ENCODE data around the gene PRCC.

The PRCC gene

DNA sequence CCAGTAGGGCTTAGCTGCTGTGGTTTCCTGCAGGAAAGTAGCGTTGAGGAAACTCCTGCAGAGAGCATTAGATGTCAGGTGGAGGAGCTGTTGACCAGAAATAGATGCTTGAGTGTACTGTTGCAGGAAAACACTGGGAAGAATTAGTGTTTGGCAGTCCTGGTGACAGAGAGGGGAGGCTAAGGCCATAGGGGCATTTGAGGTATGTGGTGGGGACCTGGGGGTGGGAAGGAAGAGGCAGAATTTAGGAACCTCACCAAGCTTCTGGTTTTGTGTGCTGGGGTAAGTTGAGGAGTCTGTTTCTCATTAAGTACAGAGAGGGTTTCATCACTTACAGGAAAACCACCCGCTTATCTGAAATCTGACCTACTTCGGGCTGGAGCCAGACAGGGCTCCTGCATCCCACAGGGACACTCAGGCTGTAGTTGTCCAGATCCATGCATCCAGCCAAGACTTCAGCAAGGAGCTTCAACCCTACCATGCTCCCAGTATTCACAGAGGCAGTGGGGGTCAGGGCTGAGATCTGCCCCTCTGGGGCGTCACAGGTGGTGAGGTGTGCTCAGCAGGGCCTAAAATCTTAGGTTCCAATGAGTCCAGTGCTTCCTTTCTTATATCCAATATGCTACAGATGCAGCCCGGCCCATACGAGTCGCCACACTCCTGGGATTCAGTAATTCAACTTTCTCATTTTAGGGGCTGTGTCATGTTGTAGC, 34.2 kb downstream of the PRCC start:
- no peak for DNase-seq

DNA sequence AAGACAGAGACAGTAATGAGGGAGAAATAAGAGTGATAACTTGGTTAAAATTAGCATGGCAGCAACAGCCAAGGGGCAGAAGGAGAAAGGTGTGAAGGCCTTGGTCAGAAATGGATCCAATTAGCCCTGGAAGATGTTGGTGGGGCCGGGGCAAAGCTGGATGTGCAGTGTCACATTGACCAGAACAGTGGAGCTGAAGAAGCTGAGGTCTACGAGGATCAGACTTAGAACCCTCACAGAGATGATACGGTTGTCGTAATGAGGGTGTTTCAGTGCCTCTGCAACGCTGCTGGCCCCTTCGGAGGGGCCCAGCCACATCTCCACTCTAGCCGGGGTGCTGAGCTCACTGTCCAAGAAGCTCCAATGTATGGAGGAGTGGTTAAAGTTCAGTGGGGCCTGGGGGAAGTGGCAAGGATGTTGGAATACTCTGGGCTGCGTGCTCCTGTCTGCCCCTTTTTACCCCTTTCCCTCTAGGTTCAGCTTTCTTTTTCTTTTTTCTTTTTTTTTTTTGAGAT, 35.1 kb downstream of the PRCC start:
- no peak for DNase-seq

GRCh38 chr1:156803086-156803851, 35.9 kb downstream of the PRCC start:
- DNase-seq = no peak

GRCh38 chr1:156804026-156804425, 36.7 kb downstream of the PRCC start:
- DNase-seq = no peak

- DNase-seq = no peak
Observed at GRCh38 chr1:156804572-156805243, 37.4 kb downstream of the PRCC start.

GRCh38 chr1:156805766-156806511, 38.6 kb downstream of the PRCC start:
- no peak for DNase-seq

GRCh38 chr1:156806512-156807440, 39.4 kb downstream of the PRCC start:
- no peak for DNase-seq

GRCh38 chr1:156807627-156808026, 40.3 kb downstream of the PRCC start:
- no peak for DNase-seq

DNA sequence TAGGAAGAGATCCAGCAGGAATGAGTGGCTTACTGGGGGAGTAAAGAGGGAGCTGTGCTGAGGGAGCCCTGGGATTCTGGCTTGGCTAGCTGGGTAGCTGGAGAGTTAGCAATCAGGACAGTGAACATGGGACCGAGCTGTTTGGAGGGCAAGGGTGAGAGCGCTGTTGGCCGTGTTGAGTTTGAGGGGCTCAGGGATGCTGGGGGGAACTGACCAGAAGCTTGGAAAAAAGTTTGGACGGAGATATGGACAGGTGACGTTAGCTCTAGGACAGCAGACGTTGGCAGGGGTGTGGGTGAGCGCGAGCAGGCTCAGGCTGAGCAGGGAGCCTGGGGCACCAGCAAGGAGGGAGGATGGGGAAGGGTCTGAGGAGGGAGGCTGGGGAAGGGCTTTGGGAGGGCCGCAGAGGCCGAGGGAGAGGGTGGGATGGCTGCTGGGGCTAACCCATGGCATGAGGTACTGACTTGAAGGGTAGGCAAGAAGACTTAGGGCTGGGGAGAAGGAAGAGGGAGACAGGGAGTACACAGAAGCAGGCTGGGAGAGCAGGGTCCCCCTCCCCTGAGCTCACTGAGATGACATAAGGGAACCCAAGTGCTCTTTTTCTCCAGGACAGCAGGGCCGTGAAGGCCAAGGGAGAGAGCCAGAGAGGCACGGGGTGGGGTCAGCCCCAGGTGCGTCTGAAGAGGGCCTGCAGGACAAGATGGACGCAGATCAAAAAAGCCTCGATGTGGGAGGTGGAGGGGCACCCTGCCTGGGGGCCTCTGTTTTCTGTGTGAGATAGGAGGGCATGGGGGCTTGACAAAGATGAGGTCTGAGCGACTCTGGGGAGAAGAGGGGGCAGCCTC, 41.1 kb downstream of the PRCC start:
- DNase-seq = no peak

- no peak for DNase-seq
Observed at GRCh38 chr1:156809281-156809680, 41.9 kb downstream of the PRCC start.

- DNase-seq = no peak
Observed at GRCh38 chr1:156809711-156810366, 42.5 kb downstream of the PRCC start.

GRCh38 chr1:156811168-156811567, 43.8 kb downstream of the PRCC start:
- no peak for DNase-seq

DNA sequence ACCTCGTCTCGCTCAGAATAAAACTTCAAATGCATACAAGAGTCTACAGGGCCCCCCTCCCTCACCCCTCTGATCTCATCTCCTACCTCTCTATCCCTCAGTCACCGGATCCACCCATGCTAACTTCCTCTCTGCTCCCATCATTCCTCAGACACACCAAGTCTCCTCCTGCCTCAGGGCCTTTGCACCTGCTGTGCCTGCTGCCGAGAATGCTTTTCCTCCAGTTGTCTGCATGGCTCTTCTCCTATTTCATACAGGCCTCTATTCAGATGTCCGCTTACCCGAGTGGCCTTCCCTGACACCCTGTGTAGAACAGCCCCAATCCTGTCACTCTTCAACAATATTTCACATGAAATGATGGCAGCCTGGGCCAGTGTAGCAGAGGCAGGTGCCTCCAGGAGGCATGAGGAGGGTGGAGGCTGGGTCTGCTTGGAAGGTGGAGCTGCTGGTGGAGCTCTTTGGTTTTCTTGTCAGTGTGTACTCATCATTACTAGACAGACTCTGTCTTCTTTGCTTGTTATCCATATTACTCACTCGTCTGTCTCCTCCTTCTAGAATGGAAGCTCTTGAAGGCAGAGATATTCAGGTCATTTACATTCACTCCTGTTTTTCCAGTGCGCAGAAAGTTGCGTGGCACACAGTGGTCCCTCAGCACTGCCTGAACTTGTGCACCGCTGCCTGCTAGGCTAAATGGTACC, 45.1 kb downstream of the PRCC start:
- no peak for DNase-seq

- no peak for DNase-seq
Observed at GRCh38 chr1:156813298-156813697, 46.0 kb downstream of the PRCC start.

DNA sequence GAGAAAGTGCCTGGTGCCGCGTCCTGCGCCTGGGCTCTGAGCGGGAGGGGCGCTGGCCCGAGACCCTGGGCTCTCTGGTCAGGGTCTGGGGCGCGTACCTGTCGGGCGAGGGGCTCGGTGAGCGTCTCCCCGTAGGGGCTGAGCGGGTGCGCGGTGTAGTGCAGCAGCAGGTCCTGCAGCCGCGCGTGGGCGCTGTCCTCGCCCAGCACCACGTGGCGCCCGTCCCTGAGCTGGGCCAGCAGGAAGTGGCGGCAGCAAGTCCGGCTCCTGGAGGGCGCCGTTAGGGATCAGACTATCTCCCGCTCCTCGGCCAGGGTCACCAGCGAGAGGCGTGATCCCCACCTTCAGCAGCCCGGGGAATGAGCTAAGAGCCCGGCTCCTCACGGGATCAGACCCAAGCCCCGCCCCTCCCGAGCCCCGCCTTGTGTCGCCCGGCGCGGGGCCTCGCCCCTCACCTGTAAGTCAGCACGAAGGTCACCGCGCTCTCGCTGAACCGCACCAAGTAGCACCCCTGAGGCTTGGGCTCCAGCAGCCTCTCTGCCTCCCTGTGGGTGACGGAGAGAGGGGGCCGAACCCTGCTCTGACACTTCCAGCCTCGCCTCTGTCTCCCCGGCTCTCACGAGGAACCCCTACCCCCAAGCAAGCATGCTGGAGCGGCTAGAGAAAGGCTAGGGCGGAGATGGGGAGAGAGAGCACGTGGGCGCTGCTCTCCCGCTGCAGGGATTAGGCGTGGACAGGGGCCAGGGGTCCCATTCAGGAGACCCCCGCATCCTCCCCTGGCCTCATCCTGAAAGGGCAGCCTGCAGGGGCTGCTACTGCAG, 46.6 kb downstream of the PRCC start:
- peak; percentile 67 for DNase-seq

DNA sequence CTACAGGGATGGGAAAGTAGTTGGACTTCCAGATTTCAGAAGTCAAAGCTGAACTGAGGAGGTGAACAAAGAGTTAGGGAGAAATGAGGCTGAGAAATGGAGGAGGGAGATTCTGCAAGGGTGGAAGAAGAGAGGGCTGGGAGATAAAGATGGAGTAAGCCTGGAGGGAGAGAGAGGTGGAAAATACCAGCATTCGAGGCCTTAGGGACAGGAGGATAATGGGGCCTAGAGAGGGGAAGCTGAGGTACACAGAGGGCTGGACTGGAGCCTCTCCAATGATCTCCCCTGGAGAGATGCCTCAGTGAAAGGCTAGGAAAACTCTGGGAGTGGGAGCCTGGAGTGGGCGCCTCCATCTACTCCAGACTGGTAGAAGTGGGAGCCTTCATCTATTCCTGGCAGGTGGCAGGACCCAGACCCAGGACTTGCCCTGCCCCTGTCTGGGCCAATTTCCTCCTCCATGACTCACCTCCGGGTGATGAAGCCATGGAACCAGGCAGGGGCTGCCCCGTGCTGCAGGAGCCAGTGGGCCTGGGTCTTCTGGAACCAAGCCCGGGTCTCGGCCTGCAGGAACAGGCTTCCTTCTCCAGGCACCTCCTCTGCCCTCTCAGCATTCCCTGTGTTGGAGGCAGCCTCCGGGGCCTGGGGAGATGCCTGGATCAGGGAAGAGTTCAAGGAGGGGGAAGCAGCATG, 47.4 kb downstream of the PRCC start:
- DNase-seq = no peak

DNA sequence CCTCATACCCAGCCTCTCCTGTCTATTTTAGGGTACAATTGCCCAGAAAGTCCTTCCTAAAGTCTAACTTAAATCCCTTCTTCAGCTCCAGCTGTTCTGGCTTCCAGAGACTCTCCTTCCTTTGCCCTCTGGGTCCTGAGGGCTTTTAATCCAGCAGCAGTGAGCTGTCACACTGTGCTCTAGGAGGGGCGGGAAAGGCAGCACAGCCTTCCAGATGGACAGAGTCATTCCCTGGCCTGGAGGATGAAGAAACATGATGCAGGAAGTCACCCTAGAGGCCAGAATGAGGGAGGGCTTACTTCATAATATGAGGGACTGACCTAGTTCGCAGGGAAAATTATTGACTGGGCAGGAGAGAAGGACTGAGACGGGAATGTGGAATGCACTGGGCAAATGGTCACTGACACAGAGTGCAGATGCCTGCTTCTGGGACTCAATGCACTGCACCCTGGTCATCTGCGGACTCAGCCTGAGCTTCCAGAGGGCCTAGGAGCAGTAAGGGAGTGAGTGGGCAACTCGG, 48.0 kb downstream of the PRCC start:
- DNase-seq = peak; percentile 83

DNA sequence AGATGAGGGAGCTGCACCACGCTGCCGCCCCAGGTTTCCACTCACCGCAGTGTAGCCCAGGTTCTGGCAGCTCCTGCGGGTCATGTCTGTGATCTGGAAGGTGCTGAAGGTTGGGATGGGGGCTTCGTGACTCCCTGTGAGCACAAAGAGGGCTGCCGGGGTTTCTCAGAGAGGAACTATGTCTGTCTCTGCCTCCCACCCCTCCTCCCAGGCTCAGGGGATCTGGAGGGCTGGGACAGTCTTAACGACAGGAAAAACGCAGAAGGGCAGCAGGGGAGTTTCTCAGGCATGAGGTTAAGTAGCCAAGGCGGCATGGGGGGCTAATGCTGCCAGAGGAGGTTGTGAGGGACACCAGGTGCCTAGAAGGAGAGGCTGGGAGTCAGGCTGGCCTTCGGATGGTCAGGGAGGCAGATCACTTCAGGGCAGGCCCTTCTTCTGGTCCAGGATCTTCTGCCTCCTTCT, 48.7 kb downstream of the PRCC start:
- no peak for DNase-seq

All from right hindlimb (tissue), 1 donor.